HG02973 (cell line): Measurements from ENCODE around the gene SMIM35.
A peak's percentile ranks its signal among the peaks of the same experiment; 100 is the strongest.

Experiments used
- ATAC-seq: cut with Tn5 transposase; IDR thresholded peaks from one replicate; pipeline ENCODE4 v1.9.1; 2021; ENCODE audit warnings: moderate library complexity; ENCODE audit not compliant: unreplicated experiment

SMIM35 gene

DNA sequence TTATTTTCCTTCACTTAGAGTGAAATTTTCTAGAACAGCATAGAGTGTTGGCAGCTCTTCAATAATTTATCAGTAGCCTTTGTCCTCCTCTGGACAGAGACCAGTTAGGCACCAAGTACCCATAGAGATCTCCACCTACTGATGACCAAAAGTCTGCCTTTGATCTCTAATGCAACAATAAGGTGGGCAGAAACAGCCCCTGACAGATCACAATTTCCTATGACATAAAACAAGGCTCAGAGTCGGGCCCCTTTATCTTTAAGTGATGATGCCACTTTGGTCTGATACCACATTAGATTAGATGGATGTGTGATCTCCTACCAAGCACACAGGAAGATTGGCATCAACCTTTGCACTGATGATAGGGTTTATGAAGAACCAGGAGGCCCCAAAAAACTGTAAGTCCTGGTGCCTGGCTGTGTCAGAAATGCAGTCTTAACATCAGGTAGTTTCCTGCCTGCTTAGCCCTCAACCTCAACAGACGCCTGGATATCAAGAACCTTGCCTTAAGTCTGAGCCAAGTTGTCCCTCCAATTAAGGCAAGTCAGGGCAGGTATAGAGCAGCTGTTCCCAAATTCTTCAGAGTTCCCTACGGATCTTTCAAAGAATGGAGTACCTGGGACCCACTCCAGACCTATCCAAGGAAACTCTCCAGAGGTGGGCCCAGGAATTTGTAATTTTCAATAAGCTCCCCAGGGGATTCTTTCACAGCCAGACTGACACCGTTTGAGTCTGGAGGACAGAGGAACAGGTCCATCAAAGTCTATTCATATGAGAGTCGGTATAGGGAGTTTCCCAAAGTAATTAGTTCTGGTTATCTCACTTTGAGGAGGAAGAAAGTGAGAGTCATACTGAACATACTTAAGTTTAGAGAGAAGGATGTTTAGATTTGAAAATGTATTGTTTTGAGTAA, 40.5 kb downstream of the SMIM35 start:
- ATAC-seq: no peak

DNA sequence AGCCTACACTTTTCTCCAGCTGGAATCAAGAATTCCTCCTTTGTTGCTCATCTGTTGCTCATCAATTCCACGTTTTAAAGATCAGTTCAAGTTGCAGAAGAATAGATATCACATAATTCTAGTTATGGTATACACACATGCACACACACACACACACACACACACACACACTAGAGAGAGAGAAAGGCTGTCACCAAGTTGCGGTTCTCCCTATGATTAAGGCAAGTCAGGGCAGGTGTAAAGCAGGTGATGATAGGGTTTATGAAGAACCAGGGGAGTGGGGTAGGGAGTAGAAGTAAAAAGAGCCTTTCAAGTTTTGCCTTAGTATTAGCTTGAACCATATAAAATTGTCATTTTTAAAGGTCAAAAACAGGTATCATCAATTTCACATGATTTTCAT, 41.6 kb downstream of the SMIM35 start:
- ATAC-seq: no peak

- no peak for ATAC-seq
Observed at GRCh38 chr11:118042796-118043195, 44.0 kb downstream of the SMIM35 start.

DNA sequence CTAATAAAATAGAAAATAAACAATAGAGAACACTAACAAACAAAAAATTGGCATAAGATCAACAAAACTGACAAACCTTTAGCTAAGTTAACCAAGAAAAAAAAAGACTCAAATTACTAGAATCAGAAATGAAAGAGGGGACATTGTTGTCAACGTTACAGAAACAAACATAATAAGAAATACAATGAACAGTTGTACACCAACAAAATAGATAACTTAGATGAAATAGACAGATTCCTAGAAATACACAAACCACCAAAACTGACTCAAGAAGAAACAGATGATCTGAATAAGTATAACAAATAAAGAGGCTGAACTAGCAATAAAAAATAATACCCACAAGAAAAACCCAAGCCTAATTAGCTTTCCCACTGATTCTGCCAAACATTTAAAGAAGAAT, 44.6 kb downstream of the SMIM35 start:
- ATAC-seq: no peak

DNA sequence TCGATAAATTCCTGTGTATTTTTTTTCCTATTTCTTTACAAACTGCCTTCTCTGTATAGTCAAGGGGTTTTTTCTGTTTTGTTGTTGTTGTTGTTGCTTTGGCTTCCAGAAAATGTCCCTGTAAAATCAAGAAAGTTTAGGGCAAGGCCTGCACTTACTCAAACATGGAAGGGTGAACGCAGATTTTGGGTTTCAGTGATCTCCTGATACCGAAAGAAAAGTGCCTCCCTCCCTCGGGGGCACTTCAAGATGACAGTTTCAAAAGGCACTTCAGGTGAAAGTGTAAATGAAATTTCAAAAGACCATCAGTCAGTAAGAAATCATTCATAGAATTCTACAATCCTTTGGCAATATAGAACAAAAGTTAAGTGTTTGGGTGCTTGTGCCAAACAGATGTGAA, 53.3 kb downstream of the SMIM35 start:
- ATAC-seq: no peak

DNA sequence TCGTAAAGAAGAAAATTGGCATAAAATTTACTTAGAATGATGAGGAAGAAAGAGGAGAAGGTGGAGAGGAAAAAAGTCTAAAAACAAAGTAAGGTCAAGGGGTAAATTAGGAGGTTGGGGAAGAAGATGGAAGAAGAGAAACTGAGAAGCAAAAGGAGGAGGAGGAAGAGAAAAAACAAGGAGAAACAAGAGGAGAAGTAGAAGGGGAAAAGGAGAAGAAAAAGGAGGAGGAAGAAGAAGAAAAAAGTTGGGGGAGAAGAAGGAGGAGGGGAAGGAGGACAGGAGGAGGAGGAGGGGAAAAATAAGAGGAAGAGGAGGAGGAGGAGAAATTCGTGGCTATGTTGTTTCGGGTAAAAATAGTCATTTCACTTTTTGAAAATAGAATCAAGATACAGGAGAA, 58.1 kb downstream of the SMIM35 start:
- no peak for ATAC-seq

DNA sequence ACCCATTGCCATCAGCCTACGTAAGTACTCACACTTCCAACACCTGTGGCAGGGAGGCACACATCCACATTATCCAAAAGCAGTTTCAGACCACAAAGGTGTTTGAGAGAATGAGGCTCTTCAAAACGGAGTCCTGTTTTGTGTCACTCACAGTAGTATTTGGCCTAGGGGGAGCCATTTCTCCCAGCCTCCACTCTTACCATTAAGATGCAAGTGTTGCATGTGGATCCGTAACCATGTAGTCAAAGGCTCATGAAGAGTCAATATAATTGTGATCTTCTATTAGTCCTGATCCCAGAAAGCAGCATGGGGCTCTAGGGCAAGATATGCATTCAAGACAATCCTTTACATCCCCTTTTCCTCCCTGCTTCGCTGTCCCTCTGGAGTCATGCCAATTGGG, 59.1 kb downstream of the SMIM35 start:
- no peak for ATAC-seq

GRCh38 chr11:118021146-118021545, 65.6 kb downstream of the SMIM35 start:
- no peak for ATAC-seq

- ATAC-seq: no peak
Observed at GRCh38 chr11:118018401-118018800, 68.4 kb downstream of the SMIM35 start.

GRCh38 chr11:118017631-118018315, 69.0 kb downstream of the SMIM35 start:
- no peak for ATAC-seq

- ATAC-seq: no peak
Observed at GRCh38 chr11:118017111-118017510, 69.7 kb downstream of the SMIM35 start.

DNA sequence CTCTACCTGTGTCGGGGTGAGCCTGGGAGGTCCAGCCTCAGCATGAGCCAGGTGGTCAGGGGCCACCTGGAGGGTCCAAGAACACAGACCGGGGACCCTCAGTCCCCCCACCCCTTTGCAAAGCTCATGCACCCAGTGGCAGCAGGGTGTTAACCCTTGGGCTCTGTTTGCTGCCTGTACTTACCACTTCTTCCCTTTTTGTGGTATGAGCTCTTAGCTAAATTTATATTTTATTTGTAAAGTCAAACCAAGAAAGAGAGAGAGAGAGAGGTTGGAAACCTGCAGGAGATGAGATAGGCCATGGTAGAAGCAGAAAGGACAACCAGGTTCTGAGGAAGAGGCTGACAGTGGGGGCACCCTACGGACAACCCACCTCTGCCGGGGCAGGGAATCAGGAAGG, 70.7 kb downstream of the SMIM35 start:
- no peak for ATAC-seq

- ATAC-seq: no peak
Observed at GRCh38 chr11:118015385-118015841, 71.3 kb downstream of the SMIM35 start.

DNA sequence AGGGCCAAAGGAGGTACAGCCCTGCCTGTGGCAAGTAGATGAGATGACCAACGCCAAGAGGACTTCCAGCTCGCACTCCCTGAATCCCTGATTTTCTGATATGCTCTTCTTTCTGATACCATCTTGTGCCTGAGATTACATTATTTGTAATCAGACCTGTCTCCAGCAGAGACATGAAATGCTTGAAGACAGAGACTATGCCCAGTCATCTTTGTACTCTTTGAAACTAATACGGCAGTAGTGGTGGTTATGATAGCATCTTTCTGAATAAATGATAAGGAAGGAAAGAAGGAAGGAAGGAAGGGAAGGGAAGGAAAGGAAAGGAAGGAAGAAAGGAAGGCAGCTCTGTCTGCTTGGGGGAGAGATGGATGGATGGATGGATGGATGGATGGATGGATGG, 72.7 kb downstream of the SMIM35 start:
- no peak for ATAC-seq

GRCh38 chr11:118012083-118012669, 74.6 kb downstream of the SMIM35 start:
- ATAC-seq: no peak

DNA sequence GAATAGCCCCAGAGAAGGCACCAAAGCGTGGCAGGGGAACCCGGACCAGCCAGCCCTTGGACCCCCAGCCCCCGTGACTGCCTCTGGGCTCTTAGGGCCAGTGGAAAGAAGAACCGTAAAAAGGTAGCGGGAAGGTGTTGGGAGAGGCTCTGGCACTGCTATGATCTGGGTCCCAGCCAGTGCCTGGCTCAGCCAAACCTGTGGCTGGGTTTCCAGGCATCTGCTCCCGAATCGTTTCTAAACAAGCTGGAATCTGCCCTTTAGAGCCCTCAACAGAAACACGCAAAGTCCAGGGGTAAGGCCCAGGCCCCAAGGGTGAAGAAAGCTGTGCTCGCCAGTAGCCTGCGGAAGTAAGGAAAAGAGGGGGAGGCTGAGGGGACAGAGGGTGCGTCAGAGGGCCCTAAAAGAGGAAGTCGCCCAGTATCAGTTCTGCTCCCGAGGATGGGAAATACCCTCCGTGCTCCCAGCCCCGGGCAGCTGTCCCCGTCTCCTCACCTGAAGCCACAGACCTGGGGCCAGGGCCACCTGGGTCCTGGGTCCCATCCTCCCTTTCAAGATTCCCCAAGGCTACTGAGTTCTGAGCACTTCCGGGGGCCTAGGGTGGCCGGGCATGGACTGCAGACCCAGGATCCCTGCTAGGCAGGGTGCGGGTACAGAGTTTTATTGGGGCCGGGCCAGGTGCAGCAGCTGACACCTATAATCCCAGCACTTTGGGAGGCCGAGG, 75.9 kb downstream of the SMIM35 start:
- peak; percentile 77 for ATAC-seq

DNA sequence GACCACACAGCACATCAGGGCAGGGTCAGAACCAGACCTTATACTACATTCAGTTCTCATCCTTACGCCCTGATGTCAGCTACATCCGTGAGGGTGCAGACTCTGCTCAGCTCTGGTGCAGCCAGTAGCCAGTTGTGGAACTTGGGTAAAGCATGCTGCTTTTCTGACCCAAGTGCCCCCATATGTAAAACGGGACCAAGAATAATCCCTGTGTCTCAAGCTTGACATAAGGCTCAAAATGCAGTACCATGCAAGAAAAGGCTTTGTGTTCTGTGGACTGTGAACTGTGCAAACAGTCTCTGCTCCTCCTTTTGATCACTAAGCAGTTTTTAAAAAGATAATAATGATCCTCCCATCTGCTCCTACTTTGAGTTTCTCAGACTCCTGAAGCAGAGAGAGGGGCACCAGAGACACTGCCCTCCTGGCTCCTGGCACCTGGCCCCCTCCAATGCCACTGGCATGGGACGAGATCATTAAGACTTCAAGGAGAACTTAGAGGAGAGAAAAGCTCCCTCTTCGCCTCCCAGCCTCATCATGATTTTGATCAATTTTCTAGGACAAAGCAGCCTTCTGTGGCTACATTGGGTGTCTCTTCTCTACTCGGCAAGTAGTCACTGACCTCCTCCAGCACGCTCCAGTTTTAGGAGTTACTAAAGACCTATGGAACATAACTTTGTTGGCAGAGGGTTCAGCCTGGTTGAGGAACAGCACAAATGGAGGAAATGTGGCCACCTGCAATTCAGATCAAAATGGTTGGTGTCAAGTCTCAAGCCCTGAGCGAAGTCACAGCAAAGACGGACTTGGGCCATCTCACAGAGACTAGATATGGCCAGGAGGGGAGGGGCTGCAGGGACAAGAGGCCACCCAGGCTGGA, 76.7 kb downstream of the SMIM35 start:
- ATAC-seq: no peak

- ATAC-seq: no peak
Observed at GRCh38 chr11:118008271-118008911, 78.4 kb downstream of the SMIM35 start.

- peak; percentile 32 for ATAC-seq
Observed at GRCh38 chr11:118007563-118008270, 79.0 kb downstream of the SMIM35 start.
